ENCODE data around the gene C6orf52.
"Not testable (repeated sequence)": the region's sequence is repeated elsewhere in the genome, so short reads cannot be mapped to it uniquely, and the experiment has no call there.

Gene C6orf52

DNA sequence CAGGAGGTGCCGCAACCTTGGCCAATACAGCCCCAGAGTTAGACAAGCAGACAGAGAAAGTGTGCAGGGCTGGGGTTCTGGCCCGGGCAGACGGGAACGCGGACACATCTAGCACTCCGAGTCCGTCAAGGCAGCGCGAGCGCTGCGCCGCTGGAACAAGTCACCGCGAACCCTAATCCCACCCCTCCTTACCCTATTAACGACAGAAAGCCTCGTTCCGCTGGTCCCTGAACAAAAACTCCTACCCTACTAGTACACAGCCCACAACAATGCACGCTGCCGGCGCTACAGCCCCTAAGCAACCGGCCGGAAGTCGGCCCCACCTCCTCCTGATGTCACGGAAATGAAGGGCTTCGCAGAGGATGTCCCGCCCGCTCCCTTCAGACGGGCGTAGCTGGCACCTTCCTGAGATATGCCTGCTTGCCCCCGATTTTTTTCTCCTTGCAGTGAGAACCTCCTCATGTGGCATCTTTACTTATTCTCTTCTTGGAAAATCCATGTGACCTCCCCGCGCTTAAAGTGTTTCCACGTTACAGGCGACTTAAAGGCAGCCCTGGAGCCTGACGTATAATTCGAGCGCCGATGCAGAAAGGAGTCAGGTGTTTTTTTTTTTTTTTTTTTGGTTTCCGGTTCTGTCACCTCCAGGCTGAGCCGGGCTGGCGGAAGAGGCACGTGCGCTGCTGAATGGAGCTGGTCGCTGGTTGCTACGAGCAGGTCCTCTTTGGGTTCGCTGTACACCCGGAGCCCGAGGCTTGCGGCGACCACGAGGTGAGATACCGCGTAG, at the start of gene C6orf52, which contains the start of gene PAK1IP1:
Gene C6orf52 (minus strand): TSS at position 315 of the 784 bp plus-strand sequence. CDS start 7,066 bp downstream, outside the sequence.
Gene PAK1IP1 (plus strand): TSS at position 671 of the 784 bp plus-strand sequence. CDS start 14 bp downstream, at position 685.
- DNase-seq (ENCODE audit: low read depth) = peak; percentile 89

DNA sequence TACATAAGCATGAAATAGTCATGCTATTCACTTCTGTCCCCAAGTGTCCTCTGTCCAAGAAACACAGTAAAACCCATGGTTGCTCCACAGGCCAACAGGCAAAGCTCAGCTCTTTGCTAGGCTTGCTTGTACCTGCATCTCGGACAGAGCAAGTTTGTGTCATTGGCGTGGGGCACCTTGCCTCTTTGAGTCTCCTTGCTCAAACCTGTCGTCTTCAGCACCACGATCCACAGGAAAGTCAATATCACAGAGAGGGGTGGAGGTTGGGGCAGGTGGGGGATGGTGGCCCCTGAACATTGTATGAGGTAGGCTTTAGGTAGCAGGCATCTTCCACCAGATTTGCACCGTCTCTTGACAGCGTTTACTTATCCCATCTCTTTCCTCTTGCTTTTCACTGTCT, 49.1 kb upstream of the C6orf52 start:
- no peak for DNase-seq (ENCODE audit: low read depth)

DNA sequence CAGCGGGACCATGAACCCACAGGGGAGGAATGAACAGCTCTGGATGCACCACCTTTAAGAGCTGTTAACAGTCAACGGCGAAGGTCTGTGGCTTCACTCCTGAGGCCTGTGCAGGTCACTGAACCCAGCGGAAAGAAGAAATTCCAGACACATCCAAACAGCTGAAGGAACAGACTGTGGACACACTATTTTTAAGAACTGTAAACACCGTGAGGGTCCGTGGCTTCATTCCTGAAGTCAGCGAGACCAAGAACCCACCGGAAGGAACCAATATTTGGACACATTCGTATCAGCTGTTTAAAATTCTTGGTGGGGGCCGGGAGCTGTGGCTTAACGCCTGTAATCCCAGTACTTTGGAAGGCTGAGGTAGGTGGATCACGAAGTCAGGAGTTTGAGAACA, 47.8 kb upstream of the C6orf52 start:
- no peak for DNase-seq (ENCODE audit: low read depth)

DNA sequence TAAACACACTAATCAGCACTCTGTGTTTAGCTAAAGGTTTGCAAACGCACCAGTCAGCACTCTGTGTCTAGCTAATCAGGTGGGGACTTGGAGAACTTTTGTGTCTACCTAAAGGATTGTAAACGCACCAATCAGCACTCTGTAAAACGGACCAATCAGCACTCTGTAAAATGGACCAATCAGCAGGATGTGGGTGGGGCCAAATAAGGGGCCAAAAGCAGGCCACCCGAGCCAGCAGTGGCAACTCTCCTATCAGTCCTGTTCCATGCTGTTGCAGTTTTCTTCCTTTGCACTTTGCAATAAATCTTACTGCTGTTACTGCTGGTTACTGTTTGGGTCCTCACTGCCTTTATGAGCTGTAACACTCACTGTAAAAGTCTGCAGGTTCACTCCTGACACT, 47.2 kb upstream of the C6orf52 start:
- not testable (repeated sequence) for DNase-seq (ENCODE audit: low read depth)

DNA sequence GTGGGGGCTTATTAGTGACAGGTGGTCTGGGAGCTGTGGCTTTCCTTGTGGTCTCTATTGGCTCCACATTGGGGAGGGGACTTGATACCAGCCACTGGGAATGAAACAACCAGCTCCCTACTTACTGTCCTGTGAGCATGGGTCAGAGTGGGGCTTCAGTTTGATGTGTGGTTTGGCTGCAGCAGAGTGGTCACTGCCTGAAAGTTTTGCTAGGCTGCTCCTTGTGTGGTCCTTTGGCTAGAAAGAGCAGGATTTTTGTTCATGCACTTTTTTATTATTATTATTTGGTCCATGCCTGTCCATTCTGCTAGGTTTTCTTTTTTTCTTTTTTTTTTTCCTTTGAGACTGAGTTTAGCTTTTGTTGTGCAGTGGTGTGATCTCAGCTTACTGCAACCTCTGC, 45.6 kb upstream of the C6orf52 start:
- no peak for DNase-seq (ENCODE audit: low read depth)

DNA sequence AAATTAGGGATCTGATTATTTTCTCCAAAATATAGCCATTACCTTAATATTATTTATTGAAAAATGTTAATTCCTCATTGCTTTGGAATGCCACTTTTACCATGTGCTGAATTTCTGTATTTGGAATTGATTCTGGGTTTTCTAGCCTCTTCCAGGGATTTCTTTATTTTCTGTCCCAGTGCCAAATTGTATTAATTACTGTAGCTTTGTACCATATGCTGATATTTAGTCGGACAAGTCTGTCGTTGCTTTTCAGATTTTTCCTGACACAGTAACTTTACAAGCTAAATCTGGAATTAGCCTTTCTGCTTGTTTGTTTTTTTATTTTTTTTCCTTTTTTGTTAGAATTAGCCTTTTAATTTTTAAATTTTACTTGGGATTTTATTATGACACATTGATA, 42.3 kb upstream of the C6orf52 start:
- no peak for DNase-seq (ENCODE audit: low read depth)

DNA sequence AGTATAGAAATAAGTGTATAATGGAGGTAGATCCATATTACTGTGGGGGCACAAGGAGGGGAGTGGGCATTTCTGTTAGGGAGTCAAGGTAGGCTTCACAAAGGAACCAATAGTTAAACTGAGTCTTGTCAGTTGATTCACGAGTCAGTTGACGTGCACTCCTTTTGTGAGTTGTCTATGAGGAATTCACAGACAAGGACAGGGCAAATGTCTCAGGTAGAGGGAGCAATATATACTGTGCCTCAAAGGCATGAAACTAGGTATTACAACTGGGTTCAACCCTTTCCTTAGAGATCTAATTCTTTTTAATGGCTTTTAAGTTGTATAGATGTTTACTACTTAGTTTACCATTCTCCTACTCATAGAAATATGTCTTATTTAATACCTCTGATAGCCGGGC, 39.4 kb upstream of the C6orf52 start:
- DNase-seq (ENCODE audit: low read depth) = no peak

DNA sequence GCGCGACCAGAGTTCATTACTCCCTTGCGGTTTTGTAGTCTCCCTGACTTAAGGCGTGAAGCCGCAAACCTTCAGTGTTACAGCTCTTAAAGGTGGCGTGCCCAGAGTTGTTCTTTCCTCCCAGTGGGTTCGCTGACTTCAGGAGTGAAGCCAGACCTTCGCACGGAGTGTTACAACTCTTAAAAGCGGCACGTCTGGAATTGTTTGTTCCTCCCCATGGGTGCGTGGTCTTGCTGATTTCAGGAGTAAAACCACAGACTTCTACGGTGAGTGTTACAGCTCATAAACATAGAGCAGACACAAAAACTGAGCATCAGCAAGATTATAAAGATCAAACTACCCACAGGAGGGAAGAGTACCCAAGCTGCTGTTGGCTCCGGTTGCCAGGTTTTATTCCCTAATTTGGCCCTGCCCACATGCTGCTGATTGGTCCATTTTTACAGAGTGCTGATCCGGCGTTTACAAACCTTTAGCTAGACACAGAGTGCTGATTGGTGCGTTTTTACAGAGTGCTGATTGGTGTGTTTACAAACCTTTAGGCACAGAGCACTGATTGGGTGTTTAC, 38.8 kb upstream of the C6orf52 start:
- DNase-seq (ENCODE audit: low read depth) = no peak

DNA sequence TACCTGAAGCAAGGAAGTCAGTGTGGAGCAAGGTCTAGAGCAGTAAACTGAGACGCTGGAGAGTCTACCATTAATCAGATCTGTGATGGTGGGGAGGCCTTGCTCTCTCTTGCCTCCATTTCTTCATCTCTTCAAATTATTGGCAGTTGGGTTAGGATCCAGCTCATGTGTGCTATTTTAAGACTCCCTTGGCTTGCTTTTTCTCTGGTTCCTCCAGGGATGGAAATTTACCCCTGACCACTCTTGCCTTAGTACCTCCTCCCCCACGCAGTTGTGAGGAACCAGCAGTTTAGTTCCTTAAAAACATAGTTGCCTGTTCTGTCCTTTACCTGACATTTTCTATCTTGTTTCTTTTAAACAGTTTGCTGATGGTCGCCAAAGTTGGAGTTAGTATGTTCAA, 35.8 kb upstream of the C6orf52 start:
- DNase-seq (ENCODE audit: low read depth) = no peak

DNA sequence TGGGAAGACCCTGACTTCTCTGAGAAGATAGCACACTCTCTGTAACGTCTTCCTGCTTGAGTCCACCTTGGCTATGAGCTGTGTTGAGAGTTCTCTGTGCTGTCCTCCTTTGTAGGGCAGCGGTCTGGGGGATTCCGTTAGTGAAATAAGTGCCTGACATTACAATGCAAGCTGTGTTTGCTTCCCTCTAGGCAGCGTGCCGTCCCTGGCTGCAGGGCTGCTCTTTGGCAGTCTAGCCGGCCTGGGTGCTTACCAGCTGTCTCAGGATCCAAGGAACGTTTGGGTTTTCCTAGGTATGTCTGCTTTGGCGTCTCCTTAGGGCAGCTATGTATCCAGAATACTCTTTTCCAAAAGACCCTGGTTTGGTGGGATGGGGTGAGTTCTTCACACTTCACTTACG, 31.3 kb upstream of the C6orf52 start:
- DNase-seq (ENCODE audit: low read depth) = no peak

DNA sequence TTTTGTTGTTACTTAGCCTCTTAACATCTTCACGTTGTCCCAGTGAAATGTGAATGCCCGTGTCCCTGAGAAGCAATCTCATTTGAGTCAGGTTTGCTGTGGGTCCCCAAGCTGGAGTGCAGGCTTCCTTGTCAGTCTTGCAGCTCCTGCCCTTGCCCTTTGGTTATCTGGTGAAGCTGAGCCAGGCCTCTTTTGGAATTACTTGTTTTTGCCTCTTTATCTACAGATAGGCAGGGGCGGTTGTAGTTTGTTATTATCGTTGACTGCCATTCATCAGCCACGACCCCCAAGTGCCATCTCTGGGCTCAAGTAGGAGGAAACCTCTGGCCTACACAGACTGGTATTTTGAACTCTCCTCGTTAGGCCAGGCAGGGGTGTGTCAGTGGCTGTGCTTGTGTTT, 30.6 kb upstream of the C6orf52 start:
- no peak for DNase-seq (ENCODE audit: low read depth)

DNA sequence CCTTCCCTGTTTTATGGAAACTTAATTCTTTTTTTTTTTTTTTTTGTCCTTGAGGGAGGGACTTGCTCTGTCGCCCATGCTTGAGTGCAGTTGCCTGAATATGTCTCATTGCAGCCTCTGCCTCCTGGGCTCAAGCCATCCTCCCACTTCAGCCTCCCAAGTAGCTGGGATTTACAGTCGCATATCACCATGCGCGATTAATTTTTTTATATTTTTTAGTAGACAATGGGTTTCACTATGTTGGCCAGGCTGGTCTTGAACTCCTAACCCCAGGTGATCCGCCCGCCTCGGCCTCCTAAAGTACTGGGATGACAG, 29.1 kb upstream of the C6orf52 start:
- DNase-seq (ENCODE audit: low read depth) = no peak

DNA sequence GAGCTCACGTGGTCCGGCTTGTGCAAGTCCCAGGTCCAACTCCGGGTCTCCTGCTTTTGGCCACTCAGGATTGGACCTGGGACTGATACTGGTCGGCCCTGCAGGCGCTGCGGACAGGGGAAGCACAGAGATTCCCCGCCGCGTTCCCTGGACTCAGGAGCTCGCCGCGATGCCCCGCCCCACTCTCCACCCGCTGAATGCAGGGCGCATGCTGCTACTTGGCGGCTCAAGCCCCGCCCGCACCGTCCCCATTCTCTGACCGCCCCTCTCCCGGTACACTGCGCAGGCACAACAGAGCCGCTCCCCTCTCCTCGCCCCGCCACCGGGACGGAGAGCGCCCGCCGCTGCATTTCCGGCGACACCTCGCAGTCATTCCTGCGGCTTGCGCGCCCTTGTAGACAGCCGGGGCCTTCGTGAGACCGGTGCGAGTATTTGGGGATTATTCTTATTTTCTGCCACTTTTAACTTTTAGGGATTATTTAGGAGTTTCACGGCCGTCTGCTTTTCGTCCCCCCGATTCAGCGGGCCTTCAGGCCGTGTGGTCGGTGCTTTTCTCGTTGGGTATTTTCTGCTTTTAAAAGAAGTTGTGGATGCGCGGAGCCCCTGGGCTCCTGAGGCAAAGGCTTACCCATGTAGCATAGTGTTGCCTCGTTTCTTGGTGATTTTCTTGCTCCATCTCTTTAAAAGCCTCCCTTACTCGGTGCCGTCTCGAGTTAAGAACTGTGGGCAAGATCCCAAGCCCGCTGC, 28.6 kb upstream of the C6orf52 start, which contains the start of gene TMEM14C:
Gene TMEM14C (plus strand): TSS at position 251 of the 747 bp plus-strand sequence. CDS start 1,544 bp downstream, outside the sequence.
- peak; percentile 68 for DNase-seq (ENCODE audit: low read depth)

DNA sequence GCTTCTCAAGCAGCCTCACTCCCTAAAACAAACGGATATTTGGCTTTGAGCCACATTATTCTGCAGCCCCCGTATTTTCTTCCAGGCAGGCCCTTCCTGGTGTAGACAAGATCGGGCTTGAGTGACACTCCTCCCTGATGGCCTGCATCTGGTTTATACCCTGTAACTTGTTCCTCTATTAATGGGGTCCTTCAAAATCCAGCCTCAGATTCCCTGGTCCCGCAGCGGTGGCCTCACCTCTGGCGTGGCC, 28.1 kb upstream of the C6orf52 start:
- DNase-seq (ENCODE audit: low read depth) = no peak

DNA sequence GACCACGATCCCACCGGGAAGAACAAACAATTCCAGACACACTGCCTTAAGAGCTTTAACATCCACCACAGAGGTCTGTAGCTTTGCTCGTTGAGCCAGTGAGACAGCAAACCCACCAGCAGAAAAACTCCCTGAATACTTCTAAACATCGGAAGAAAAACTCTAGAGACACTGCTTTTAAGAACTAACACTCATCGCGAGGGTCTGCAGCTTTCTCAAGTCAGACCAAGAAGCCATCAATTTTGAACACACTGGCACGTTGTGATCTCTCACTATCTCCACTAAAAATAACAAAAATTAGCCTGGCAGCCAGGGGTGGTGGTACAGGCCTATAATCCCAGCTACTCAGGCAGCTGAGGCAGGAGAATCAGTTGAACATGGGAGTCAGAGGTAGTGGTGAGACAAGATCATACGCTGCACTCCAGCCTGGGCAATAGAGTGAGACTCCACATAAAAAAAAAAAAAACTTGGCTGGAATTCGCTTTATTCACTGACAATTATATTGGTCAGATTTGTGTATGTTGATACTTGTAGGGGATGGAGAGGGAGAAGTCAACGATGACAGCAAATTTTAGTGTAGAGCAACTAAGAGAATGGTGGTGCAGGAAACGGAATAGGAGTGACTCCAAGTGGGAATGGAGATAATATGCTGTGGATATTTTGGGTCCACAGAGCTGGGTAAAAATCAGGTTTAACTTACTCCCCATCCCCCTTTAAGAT, 27.6 kb upstream of the C6orf52 start:
- DNase-seq (ENCODE audit: low read depth) = no peak

DNA sequence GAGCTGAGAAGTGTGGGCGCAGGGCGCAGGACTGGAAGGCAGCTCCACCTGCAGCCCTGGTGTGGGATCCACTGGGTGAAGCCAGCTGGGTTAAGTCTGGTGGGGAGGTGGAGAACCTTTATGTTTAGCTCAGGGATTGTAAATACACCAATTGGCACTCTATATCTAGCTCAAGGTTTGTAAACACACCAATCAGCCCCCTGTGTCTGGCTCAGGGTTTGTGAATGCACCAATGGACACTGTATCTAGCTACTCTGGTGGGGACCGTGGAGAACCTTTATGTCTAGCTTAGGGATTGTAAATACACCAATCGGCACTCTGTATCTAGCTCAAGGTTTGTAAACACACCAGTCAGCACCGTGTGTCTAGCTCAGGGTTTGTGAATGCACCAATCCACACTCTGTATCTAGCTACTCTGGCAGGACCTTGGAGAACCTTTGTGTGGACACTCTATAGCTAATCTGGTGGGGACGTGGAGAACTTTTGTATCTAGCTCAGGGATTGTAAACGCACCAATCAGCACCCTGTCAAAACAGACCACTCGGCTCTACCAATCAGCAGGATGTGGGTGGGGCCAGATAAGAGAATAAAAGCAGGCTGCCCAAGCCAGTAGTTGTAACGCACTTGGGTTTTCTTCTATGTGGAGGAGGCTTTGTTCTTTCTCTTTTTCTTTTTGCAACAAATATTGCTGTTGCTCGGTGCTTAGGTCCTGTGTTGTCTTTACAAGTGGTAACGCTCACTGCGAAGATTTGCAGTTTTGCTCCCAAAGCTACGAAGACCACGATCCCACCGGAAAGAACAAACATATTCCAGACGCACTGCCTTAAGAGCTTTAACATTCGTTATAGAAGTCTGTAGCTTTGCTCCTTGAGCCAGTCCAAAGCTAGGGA, 26.8 kb upstream of the C6orf52 start:
- peak; percentile 16 for DNase-seq (ENCODE audit: low read depth)

DNA sequence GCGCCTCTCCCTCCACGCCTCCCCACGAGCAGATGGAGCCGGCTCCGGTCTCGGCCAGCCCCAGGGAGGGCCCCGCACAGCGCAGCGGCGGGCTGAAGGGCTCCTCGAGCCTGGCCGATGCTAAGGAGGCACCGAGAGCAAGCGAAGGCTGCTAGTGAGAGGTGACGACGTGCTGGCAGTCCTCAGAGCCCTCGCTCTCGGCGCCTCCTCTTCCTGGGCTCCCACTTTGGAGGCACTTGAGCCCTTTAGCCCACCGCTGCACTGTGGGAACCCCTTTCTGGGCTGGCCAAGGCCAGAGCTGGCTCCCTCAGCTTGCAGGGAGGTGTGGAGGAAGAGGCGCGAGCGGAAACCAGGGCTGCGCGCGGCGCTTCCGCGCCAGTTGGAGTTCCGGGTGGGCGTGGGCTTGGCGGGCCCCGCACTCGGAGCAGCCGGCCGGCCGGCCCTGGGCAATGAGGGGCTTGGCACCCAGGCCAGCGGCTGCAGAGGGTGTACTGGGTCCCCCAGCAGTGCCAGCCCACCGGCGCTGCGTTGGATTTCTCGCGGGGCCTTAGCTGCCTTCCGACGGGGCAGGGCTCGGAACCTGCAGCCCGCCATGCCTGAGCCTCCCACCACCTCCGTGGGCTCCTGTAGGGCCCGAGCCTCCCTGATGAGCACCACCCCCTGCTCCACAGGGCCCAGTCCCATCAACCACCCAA, 26.0 kb upstream of the C6orf52 start:
- peak; percentile 39 for DNase-seq (ENCODE audit: low read depth)

DNA sequence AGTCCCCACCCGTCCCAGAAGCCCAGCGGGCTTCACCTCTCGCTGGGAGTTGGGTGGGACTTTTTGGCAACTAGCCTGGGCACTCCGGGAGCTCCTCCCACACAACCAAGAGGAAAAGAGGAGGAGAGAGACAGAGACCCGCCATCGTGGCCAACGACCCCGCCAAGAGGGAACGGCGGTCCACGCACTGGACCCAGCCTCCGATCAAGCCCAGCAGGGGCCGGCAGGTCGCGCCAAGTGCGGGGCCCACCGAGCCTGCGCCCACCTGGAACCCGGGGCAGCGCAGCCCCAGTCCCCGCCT, 25.5 kb upstream of the C6orf52 start:
- no peak for DNase-seq (ENCODE audit: low read depth)

DNA sequence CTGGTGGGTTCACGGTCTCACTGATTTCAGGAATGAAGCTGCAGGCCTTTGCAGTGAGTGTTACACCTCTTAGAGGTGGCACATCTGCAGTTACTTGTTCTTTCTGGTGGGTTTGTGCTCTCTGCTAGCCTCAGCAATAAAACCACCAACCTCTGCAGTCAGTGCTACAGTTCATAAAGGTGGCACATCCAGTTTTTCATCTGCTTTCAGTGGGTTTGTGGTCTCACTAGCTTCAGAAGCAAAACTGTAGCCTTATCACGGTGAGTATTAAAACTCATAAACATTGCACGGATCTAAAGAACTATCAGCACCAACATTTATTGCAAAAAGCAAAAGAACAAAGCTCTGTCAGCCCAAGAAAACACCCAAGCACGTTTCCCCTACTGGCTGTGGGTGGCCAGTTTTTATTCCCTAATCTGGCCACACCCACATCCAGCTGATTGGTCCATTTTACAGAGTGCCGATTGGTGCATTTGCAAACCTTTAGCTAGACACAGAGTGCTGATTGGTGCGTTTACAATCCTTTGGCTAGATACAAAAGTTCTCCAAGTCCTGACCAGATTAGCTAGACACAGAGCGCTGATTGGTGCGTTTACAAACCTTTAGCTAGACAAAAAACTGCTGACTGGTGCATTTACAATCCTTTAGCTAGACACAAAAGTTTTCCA, 25.0 kb upstream of the C6orf52 start:
- peak; percentile 3 for DNase-seq (ENCODE audit: low read depth)

DNA sequence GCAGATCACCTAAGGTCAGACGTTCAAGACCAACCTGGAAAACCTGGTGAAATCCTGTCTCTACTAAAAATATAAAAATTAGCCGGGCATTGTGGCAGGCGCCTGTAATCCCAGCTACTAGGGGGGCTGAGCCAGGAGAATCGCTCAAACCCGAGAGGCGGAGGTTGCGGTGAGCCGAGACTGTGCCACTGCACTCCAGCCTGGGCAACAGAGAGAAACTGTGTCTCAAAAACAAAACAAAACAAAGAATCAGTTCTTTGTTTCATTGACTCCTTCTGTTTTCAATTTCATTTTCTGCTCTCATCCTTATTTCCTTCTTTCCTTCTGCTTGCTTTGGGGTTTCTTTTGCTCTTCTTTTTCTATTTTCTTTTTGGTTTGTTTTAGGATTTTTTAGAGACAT, 19.5 kb upstream of the C6orf52 start:
- DNase-seq (ENCODE audit: low read depth) = no peak

DNA sequence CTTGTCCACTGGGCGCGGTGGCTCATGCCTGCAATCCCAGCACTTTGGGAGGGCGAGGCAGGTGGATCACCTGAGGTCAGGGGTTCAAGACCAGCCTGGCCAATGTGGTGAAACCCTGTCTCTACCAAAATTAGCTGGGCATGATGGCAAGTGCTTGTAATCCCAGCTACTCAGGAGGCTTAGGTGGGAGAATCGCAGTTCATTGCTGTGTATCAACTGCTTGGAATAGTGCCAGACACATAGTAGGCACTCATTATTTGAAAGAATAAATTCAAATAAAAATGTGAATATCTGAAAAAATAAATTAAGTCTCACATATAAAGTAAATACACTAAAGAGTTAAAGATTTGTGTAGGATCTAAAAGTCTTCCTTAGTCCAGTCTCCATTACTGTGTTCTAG, 2.2 kb upstream of the C6orf52 start:
- DNase-seq (ENCODE audit: low read depth) = no peak
